ENCODE data around the gene CD109.
"Not testable (repeated sequence)": the region's sequence is repeated elsewhere in the genome, so short reads cannot be mapped to it uniquely, and the experiment has no call there.

CD109 gene

GRCh38 chr6:73666393-73666792 is 29.6 kb upstream of the CD109 start:
- no peak for DNase-seq (ENCODE audit: low read depth, low spot score)
- ChIA-PET CTCF (interaction anchor here (2.3 to 3.9 kb wide), 4 partner anchors 10 to 67 kb away, joined by 7 to 40 read pairs (median 20); partner anchors contain the start of gene SLC17A5), POLR2A (interaction anchor here (0.5 to 0.6 kb wide), 2 partner anchors 13 to 92 kb away, joined by 3 to 4 read pairs; partner anchors contain the start of gene SLC17A5)
- no peak for TF ChIP-seq CTCF (IDR thresholded peaks at IDR 0.05; ENCODE audit: insufficient read depth, low read length, missing control alignments)
- no peak overlapping the region for H3K4me3 ChIP-seq (ENCODE audit: low read depth, low read length)

DNA sequence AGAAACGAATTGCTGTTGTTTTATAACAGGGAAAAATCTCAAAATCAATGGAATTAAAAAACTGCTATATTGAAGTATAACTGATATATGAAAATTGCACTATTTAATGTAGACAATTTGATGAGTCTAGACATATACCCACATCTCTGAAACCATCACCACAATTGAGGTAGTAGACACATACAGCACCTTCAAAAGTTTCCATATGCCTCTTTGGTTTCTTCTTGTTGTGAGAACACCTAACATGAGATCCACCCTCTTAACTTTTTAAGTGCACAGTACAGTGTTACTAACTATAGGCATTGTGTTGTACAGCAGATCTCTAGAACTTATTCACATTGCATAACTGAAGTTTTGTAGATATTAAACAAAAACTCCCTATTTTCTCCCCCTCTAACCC is 28.2 kb upstream of the CD109 start:
- ChIA-PET CTCF (interaction anchor here (3.9 kb wide), 1 partner anchor 65 kb away, joined by 20 read pairs; no protein-coding TSS in a partner anchor), POLR2A (no interaction called here)
- H3K4me3 ChIP-seq (ENCODE audit: low read depth, low read length) = no peak overlapping the region
- no peak for TF ChIP-seq CTCF (IDR thresholded peaks at IDR 0.05; ENCODE audit: insufficient read depth, low read length, missing control alignments)
- DNase-seq (ENCODE audit: low read depth, low spot score) = no peak

GRCh38 chr6:73669005-73669404 is 27.0 kb upstream of the CD109 start:
- CTCF ChIA-PET = interaction anchor here (0.7 to 1.0 kb wide), 2 partner anchors 15 to 64 kb away, joined by 3 to 5 read pairs; partner anchors contain the start of gene SLC17A5
- POLR2A ChIA-PET = no interaction called here
- TF ChIP-seq CTCF (IDR thresholded peaks at IDR 0.05; ENCODE audit: insufficient read depth, low read length, missing control alignments) = no peak

DNA sequence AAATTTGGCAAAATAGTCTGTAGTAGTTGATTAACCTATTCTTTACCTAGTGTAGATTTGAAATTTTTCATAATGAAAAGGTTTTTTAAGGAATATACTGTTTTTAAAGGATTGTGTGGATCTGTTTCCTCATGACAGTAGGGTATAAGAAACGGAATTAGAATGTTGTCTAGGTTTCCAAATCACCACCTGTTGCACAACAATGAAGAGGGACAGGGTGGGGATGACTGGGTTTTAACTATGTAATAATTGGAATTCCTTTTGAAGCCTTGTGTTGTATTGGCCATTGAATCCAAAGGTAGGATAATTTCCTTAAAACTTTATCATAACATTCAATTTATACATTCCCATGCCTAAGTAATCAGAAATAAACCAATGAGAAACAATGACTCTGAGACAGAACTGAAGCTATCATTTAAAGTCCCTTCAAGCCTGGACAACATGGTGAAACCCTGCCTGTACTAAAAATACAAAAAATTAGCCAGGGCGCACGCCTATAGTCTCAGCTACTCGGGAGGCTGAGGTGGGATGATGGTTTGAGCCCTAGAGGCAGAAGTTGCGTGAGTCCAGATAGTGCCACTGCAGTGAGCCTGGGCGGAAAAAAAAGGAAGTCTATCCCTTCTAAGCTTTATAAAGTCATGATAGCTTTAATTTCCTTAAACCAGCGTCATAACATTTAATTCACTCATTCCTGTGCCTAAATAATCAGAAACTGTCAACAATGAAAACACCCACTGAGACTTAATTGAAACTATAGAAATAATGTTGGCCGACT is 23.9 kb upstream of the CD109 start:
- ChIA-PET CTCF (interaction anchor here (0.9 to 10.8 kb wide), 8 partner anchors 10 to 1539 kb away, joined by 3 to 276 read pairs (median 4); no protein-coding TSS in a partner anchor), POLR2A (no interaction called here)
- no peak for TF ChIP-seq CTCF (IDR thresholded peaks at IDR 0.05; ENCODE audit: insufficient read depth, low read length, missing control alignments)
- no peak for DNase-seq (ENCODE audit: low read depth, low spot score)
- H3K4me3 ChIP-seq (ENCODE audit: low read depth, low read length) = no peak overlapping the region

More at GRCh38 chr6:73669005-73669404, 27.0 kb upstream of the CD109 start:
- no peak for DNase-seq (ENCODE audit: low read depth, low spot score)
- H3K4me3 ChIP-seq (ENCODE audit: low read depth, low read length) = no peak overlapping the region

DNA sequence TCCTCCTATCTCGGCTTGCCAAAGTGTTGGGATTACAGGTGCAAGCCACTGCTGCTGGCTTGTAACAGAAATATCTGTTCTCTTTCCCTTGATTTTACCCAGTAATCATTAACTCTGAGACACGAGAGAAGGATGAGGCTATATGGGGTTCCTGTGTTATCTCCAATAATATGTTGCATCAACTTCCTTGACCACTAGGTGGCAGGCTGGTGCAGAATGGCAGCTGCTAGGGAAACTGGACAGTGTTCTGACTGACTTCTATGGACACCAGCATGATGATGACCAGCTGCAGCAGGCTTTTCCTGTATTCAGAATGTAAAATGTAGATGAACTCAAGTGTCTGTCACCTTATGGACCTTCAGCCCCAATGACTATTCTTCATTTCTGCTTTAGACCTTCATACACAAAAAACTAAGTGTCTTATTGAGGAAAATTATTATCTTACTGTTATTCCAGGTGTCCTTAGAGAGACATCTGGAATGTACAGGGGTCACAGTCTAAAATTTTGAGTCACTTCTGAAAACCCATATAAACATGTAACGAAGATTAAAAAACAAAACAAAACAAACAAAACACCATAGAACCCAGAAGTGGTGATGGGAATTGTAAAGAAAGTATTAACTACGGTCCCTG is 20.4 kb upstream of the CD109 start:
- no peak overlapping the region for H3K4me3 ChIP-seq (ENCODE audit: low read depth, low read length)
- CTCF ChIA-PET = interaction anchor here (0.6 to 10.8 kb wide), 19 partner anchors 10 to 1560 kb away, joined by 3 to 276 read pairs (median 5); no protein-coding TSS in a partner anchor
- DNase-seq (ENCODE audit: low read depth, low spot score) = no peak
- TF ChIP-seq CTCF (IDR thresholded peaks at IDR 0.05; ENCODE audit: insufficient read depth, low read length, missing control alignments) = peak; percentile 87
- POLR2A ChIA-PET = no interaction called here

- no peak for TF ChIP-seq CTCF (IDR thresholded peaks at IDR 0.05; ENCODE audit: insufficient read depth, low read length, missing control alignments)
- ChIA-PET POLR2A (no interaction called here), CTCF (interaction anchor here (0.6 to 10.8 kb wide), 3 partner anchors 13 to 69 kb away, joined by 3 to 276 read pairs (median 40); no protein-coding TSS in a partner anchor)
- no peak overlapping the region for H3K4me3 ChIP-seq (ENCODE audit: low read depth, low read length)
- no peak for DNase-seq (ENCODE audit: low read depth, low spot score)
Measured at GRCh38 chr6:73679009-73679408, 17.0 kb upstream of the CD109 start.

DNA sequence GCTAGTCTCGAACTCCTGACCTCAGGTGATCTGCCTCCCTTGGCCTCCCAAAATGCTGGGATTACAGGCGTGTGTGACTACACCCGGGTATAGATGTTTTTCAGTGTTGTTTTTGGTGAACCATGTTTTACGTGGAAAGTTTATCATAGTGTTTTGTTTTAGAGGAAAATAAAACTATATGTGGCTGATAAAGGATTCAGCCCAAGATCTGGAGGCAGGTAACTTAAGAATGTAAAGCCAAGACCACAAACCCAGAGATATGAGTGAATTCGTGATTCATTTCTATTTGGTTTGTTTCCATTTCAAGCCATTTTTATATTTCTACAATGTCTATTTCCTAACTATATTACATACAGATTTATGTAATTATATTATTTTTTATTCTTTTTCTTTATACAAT is 16.2 kb upstream of the CD109 start:
- POLR2A ChIA-PET = interaction anchor here (0.7 kb wide), 1 partner anchor 10 kb away, joined by 3 read pairs; no protein-coding TSS in a partner anchor
- not testable (repeated sequence) for H3K4me3 ChIP-seq (ENCODE audit: low read depth, low read length); DNase-seq (ENCODE audit: low read depth, low spot score)
- CTCF ChIA-PET = interaction anchor here (1.0 to 10.8 kb wide), 4 partner anchors 21 to 59 kb away, joined by 3 to 276 read pairs (median 6); no protein-coding TSS in a partner anchor

Measured in AG04449 (cell line).